ENCODE data around the gene CLEC16A.
"Not testable (repeated sequence)": the region's sequence is repeated elsewhere in the genome, so short reads cannot be mapped to it uniquely, and the experiment has no call there.

Gene CLEC16A

DNA sequence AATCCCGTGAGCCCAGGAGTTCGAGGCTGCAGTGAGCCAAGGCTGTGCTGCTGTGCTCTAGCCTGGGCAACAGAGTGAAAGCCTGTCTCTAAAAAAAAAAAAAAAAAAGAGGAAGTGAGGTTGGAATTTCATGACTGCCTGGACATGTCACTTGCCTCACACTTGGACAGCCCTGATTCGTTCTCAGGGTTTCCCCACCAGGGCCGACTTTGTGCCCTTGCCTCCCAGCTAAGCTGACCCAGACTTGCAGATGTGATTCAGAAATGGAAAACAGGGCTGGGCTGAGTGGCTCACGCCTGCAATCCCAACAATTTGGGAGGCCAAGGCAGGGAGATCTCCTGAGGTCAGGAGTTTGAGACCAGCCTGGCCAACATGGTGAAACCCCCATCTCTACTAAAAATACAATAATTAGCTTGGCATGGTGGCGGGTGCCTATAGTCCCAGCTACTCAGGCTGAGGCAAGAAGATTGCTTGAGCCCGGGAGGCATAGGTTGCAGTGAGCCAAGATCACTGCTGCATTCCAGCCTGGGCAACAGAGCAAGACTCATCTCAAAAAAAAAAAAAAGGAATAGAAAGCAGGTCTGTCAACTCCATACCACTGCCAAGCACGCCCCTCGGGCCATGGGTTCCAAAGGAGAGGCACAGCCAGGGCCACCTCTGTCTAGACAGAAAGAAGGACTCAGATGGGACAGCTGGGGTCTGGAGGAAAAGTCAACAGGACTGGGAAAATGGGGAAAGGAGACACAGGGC lies 264.7 kb downstream of the CLEC16A start:
- DNase-seq = no peak

DNA sequence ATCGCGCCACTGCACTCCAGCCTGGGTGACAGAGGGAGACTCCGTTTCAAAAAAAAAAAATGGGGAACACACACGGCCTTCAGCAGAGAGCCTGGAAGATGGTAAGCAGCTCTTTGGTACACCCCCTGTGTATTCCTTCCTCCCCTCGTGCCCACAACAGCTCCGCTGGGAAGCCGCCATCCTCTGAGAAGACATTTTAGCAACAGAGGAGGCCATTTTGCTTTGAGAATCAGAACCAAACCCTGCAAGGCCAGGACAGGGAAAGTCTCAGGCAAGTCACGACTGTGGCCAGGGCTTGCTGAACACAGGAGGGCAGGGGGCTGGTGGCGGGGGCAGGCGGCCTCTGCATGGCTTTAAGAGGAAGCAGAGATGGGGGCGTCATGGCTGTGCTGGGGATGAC lies 265.9 kb downstream of the CLEC16A start:
- no peak for DNase-seq

DNA sequence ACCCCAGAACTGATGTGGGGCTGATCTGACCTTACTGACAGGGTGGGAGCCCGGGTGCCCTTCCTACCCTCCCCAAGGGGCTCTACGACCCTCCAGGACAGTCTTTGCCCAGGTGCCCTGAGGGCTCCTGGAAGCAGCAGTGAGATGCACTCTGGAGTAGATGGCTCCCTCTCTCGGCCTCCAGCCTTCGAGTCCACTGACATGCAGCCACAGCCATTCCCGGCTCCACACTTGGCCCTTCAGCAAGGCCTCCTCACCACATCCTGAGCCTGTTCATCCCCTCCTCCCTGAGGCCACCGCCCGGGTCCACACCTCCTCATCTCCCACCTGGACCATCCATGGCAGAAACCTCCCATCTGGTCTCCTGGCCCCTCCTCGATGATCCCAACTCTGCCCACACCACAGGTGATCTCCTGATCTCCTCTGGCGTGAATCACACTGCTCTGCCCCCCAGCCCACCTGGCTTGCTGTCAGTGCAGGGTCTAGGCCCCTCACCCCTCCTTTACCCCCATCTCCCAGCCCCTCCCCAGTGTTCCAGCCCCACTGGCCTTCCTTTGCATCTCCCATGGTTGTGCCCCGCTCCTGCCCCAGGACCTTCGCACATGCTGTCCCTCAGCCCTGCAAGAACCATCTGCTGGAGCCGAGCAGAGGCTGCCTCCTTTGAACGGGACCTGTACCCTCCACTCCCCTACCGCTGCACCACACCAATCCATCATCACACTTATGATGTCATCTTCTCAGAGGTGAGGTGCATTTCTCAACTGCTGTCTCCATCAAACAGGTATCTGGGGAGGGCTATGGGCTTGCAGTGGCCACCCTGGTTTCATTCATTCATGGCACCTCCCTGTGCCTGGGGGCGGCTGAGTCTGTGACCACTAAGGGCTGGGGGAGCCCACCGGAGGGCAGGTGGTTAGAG lies 267.0 kb downstream of the CLEC16A start:
- no peak for DNase-seq

DNA sequence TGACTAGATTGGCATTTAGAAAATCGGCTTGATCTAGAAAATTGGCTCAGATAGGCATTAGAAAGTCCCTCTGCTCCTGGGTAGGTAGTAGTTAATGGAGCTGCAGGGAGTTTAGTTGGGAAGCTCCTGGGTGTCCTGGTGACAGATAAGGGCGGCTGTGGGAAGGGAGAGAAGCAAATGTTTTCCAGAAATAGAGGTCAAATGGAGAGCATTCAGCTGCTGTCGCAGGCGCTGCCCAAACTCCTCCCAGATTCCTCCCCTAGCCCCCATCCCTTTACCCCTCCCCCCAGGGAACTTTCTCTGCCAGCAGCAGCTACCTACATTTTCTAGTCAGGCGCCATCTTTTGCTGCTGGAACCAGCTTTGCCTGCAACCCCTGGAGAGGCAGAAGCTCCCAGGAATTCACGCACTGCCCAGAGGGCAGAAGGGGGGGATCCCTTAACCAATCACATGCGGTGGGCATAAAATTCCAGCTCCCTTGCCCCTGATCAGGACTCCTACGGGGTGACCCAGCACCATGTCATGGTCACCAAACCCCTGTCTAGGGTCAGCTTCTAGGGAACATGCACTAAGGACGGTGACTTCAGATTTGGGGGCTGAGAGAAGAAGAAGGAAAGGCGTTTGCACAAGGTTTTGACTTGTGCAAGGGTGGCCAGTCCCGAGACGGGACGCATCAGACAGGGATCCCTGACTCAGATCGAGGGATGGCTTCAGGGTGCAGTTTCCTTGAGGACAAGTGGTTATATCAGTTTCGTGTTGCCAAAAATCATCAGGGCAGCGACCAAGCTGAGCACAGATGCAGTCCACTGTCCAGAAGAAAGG lies 267.8 kb downstream of the CLEC16A start:
- no peak for DNase-seq

DNA sequence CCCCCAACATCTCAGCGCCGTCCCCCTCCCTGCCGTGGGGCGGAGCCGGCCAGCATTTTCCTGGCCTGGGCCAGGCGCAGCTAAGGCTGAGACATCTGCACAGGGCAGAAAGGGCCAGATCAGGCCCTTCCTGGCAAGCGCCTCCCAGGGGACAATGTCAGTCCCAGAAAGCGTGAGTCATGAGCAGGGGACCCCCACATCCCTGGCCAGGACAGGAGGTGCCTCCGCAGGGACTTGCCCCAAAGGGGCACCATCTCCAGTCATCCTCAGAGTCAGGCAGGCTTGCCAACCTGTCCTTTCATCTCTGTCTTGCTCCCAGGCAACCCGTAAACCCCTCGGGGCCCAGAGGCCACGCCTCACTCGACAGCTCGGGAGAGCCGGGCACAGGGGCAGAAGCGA lies 268.4 kb downstream of the CLEC16A start:
- no peak for DNase-seq

DNA sequence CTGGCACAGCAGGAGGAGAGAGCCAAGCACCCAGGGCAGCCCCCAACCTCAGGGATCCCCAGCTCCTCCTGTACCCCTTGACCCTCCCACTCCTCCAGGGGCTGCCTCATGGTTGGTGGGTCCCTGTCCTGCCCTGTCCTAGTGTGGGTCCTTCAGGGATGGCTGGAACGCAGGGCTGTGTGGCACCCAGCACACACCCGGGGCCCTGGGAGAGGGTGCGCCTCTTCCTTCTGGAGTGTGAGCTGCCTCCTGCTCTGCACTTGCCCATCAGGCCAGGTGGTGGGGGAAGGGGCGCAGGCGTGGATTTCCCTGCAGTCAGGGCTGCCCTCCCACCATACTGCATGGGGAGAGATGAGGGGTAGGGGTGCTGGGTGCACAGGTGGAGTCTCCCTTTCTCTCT lies 269.0 kb downstream of the CLEC16A start:
- no peak for DNase-seq

DNA sequence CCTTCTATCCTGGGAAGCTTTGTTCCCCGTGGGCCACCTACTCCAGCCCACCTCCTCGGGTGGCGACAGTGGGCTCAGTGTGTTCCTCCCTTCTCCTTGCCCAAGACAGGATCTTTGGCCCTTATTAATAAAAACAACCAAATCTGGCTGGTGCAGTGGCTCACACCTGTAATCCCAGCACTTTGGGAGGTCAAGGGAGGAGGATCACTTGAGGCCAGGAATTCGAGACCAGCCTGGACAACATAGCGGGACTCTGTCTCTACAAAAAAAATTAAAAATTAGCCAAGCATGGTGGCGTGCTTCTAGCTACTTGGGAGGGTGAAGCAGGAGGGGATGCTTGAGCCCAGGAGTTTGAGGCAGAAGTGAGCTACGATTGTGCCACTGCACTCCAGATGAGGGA lies 269.4 kb downstream of the CLEC16A start:
- DNase-seq = no peak

DNA sequence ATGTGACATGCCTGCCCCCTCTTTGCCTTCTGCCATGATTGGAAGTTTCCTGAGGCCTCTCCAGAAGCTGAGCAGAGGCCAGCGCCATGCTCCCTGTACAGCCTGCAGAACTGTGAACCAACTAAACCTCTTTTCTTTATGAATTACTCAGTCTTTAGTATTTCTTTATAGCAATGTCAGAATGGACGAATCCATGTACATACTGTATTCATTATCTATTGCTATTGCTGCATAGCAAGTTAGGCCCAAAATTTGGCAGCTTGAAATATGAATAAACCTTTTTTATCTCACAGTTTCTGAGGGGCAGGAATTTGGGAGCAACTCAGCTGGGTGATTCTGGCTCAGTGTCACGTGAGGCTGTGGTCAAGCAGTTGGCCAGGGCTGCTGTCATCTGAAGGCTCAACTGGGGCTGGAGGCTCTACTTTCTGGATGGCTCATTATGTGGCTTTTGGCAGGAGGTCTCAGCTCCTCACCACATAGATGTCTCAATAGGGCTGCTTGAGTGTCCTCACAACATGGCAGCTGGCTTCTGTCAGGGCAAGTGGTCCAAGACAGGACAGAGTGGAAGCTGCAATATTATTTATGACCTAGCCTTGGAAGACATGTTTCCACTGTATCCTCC lies 271.7 kb downstream of the CLEC16A start:
- no peak for DNase-seq

DNA sequence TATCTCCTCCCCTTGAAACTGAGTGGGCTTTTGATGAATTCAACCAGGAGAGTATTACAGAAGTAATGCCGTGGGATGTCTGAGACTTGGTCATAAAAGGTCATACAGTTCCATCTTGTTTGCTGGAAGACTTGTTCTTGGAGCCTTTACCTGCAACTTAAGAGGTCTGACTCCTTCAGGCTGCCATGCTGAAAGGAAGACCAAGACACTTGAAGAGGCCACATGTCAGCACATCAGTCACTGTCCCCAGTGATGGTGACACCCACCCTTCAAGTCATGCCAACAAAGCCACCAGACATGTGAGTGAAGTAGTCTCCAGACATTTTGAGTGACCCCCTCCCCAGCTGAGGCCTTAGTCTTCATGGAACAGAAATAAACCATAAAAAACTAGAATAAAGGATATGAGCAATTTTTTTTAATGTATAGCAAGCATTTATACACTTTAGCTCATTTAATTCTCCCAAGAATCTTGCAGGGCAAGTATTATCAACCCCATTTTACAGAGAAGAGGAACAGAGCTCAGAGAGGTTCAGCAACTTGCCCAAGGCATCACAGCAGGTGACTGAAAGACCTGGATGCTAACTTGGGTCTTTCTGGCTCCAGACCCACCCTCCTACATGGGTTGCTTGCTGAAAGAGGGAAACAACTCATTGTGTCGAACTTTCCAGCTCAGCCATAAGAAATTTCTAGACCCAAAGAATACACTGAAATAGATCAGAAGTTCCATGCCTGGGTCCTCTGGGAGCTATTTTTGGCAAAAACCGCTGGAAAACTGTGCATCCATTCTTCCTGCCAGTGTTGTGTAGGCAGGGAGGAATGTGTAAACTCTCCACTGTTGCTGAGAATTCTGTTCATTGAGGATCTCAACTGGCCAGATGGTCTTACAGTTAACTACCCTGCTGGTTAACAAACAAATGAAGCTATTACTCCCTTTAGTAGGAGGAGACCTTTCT lies 273.6 kb downstream of the CLEC16A start:
- DNase-seq = no peak

DNA sequence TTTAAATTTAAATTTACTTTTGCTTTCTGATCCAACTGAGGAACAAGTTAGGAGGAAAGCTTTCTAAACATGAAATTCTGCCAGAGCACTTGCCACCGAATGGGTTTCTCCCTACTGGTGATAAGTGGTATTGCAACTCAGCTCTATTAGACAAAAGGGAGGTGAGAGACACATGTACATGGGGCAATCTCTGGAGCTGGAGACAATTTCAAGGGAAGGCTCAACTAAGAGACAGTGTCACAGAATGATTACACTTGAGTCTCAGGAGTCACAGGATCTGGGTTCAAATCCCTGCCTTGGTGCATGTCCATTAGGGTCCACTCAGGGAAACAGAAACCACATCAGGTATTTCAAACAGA lies 274.2 kb downstream of the CLEC16A start:
- DNase-seq = no peak

DNA sequence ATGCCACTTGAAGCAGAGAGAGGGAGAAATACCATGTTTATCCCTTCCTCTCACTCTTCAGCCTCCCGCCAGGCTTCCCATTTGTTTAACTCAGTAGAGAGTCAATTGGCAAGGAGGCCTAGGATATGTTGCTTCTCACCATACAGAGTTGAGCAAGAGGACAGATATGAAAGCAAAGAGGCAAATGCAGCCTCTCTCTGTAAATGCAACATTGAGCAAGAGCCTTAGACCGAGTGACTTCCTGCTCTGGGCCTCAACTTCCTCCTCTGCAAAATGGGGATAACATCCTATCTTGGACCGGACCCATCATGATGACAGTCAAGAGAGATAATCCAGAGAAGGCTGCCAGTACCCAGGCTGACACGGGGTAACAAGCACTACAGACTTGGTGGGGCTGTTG lies 274.8 kb downstream of the CLEC16A start:
- no peak for DNase-seq

DNA sequence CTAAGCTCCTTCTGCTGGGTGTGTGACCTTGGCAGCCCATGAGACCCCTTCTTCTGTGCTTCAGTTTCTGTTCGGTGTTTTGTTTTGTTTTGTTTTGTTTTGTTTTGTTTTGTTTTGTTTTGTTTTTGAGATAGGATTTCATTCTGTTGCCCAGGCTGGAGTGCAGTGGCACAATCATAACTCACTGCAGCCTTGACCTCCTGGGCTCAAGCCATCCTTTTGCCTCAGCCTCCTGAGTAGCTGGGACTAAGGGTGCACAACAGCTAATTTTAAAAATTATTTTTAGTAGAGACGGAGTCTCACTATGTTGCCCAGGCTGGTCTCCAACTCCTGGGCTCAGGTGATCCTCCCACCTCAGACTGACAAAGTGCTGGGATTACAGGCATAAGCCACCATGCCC lies 276.1 kb downstream of the CLEC16A start:
- DNase-seq = not testable (repeated sequence)

DNA sequence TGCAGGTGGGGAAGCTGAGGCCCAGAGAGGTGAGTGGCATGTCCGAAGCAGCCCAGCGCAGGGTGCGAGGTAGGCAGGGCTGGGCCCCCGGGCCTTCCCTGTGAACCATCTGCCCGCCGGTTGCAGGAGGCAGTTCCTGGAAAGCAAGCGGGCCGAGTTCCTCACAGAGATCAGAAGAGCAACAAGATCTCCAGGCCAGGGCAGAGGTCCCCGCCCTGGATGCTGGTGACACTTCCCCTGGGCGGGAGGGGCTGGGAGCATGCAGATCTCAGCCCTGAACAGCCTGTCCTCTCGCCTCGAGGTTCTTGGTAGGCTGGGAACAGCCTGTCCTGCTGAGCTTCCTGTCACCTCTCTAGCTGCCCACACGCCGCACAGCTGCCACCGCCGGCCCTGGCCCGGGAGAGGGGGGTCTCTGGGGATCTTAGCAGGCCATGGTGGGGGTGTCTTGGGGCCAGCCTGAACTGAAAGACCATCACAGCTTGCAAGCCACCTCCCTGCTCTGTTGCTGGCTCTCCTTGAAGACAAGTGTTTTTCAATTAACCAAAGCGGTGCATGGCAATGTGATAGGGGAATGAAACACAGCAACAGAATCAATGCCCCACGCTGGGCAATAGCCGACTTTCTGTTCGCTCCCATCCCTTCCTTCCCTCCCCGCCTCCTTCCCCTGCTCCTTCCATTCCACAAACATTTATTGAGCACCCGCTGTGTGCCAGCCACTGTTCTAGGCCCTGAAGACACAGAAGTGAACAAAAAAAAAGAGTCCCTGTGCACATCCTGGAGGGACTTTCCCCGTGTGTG lies 279.9 kb downstream of the CLEC16A start:
- no peak for DNase-seq

DNA sequence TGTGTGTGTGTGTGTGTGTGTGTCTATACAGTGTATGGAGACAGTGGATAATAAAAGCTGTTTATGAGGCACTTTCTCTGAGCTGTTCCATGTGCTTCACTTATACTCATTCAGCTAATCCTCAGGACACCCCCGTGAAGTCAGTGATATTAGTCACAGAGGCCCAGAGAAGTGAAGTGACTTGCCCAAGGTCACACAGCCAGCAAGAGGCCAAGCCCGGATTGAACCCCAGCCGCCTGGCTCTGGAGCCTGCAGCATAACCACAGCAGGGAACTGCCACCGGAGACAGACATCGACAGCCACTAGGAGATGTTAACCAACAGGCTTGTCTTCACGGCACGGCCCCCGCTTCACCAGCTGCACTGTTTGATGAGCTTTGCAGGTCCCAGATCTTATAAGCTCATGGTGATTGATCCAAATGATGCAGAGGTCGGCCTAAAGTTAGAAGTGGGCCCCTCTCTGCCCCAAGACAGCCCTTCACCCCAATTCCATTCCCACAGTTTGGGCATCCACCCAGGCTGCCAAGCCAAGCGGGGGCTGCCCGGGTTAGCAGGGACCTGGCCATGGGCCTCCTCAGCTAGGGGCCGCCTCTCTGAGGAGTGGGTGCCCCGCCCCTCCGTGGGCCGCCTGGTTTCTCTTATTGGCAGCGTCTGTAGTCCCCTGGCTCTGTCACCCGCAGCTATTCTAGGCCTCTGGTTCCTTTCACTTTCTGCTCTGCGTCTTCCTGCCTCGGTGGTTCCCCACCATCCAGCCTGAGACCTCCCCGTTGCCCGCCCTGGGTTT lies 280.7 kb downstream of the CLEC16A start:
- DNase-seq = no peak

DNA sequence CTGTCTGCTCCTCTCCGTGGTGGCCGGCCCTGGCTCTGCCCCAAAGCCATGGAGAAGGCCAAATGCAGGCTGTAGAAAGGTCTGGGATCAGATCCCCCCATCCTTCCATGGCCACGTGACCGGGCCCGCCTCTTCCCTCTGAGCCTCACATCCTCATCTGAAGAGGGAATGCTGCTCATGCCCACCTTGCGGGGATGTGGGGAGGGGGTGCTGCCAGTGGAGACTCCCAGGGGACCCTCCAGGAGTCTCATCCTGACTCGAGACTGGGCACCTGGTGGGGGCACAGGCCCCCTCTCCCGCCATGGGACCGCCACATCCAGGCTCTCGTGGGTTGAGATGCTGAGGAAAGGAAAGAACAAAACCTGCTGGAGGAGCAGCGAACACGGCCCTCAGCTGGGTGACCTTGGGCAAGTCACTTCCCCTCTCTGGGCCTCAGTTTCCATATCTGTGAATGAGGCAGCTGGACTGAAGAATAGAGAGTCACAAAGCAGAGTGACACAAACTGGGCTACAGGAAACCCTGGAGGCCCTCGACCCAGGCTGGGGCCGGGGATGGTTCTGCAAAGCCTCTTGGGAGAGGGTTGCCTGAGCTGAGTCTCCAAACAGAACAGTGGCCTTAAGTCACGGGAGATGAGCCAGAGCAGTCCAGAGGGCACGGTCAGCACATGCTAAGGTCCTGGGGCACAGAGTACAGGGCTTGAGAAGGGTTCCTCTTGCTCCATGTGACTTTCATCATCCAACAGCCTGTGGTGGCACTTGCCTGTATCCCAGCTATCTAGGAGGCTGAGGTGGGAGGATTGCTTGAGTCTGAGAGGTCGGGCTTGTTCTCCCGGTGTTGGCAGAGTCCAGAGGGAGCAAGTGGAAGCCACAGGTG lies 281.5 kb downstream of the CLEC16A start:
- DNase-seq = no peak

DNA sequence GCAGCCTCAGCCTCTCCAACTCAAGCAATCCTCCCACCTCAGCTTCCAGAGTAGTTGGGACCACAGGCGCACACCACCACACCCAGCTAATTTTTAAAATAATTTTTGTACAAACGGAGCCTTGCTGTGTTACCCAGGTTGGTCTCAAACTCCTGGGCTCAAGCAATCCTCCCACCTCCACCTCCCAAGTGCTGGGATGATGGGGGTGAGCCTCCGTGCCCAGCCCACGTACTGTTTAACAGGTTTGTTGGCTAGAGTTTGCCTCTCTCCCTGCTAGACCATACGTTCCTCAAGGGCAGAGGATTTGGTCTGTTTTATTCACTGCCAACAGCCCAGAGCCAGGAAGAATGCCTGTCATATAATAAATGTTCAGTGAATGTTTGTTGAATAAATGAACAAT lies 285.1 kb downstream of the CLEC16A start:
- no peak for DNase-seq

DNA sequence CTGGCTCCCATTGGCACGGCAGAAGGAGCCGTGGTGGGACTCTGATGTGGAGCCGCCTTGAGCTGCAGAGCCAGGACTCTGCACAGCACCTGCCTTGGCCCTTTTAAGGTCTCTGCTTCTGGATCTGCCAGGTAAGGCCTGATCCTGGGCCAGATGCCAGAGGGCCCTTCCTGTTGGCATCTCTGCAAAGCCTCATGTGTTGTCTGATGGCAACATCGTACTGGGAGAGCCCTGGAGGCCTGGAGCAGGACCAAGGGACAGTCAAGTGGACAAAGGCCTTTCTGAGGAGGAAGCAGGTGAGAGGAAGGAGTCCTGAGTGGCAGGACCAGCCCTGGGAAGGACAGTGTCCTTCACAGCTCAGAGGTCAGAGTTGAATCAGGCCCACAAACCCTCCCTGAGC lies 285.5 kb downstream of the CLEC16A start:
- no peak for DNase-seq

DNA sequence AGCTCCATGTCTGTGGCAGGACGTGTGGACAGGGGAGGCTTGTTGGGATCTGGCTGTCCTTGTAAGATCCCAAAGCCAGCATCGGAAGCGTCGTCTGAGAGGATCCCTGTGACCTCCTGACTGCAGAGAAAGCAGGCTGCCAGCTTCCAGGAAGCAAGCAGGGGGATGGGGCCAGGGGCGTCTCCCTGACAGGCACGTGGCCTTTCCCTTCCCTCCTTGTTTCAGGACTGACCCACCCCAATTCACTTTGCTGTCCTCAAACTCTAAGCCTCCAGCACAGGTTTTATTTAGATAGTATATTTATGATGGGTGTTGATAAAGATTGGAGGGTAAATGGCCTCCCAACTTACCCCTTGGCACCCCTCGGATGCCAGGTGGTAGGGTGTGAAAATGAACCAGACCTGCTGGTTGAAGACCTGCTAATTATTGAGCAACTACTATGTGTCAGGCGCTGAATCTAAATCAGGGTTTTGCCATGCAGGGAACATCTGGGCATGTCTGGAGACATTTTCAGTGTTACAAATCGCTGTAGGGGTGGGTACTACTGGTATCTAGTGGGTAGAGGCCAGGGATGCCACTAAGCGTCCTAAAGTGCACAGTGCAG lies 287.1 kb downstream of the CLEC16A start:
- no peak for DNase-seq

All from DMS79 (cell line).